Hepatocyte (in vitro differentiated cells): ENCODE results near the gene SAMD3.

ENCODE experiments used
- CTCF ChIP-seq: fragments of 200-600 bp; sonication (generic); IDR thresholded peaks from 2 replicates; pipeline ENCODE4 v1.5.1; 2016; ENCODE audit warnings: antibody characterized with exemption, mild to moderate bottlenecking; ENCODE audit not compliant: poor library complexity
- EZH2 ChIP-seq: fragments of 200-600 bp; sonication (generic); IDR thresholded peaks from 2 replicates; pipeline ENCODE4 v1.6.1; 2016; ENCODE audit warnings: antibody characterized with exemption, mild to moderate bottlenecking, borderline replicate concordance
- EZH2phosphoT487 ChIP-seq: fragments of 200-600 bp; sonication (generic); IDR thresholded peaks from one replicate; pipeline ENCODE4 v1.6.1; 2018; ENCODE audit warnings: antibody characterized with exemption, mild to moderate bottlenecking, low read depth, moderate library complexity; ENCODE audit not compliant: unreplicated experiment, severe bottlenecking

GRCh38 chr6:130098317-130098716, 124.4 kb downstream of the SAMD3 start:
- TF ChIP-seq EZH2 (no peak), CTCF (no peak), EZH2phosphoT487 (no peak)
